SK-N-SH treated with all-trans-retinoic acid at 6 μM for 48 hours (cell line): ENCODE data around the gene HS3ST5.

ENCODE experiments used
- ATAC-seq: fragments of 200-7000 bp; cut with Tn5 transposase; 3 replicates; pipeline ENCODE4 v1.9.1; 2020; ENCODE audit warnings: mild to moderate bottlenecking, moderate library complexity
- ARNTL ChIP-seq: fragments of 450-650 bp; formaldehyde crosslinking; IDR thresholded peaks from 2 replicates; pipeline ENCODE4 v1.5.0; 2020; ENCODE audit warnings: low read depth, mild to moderate bottlenecking, moderate library complexity, borderline replicate concordance
- BACH2 ChIP-seq: fragments of 250-450 bp; sonication (Bioruptor Pico); IDR thresholded peaks from 2 replicates; pipeline ENCODE4 v1.9.0; 2021; ENCODE audit warnings: mild to moderate bottlenecking, borderline replicate concordance
- CSDC2 ChIP-seq: fragments of 250-450 bp; sonication (Bioruptor Pico); IDR thresholded peaks from 2 replicates; pipeline ENCODE4 v1.5.0; 2020; ENCODE audit warnings: mild to moderate bottlenecking, moderate library complexity
- ESRRG ChIP-seq: fragments of 250-450 bp; sonication (Bioruptor Pico); IDR thresholded peaks from 2 replicates; pipeline ENCODE4 v1.6.1; 2021; ENCODE audit warnings: mild to moderate bottlenecking
- GLIS3 ChIP-seq: fragments of 250-450 bp; sonication (Bioruptor Pico); IDR thresholded peaks from 2 replicates; pipeline ENCODE4 v1.5.0; 2020; ENCODE audit warnings: mild to moderate bottlenecking, moderate library complexity
- ISL1 ChIP-seq: fragments of 250-450 bp; sonication (Bioruptor Pico); IDR thresholded peaks from 2 replicates; pipeline ENCODE4 v2.1.2; 2022; ENCODE audit warnings: mild to moderate bottlenecking, moderate library complexity
- OSR1 ChIP-seq: fragments of 250-450 bp; sonication (Bioruptor Pico); IDR thresholded peaks from 2 replicates; pipeline ENCODE4 v1.8.0; 2022; ENCODE audit warnings: moderate library complexity, mild to moderate bottlenecking, inconsistent platforms
- SNAI2 ChIP-seq: fragments of 250-450 bp; sonication (Bioruptor Pico); IDR thresholded peaks from 2 replicates; pipeline ENCODE4 v1.5.0; 2020; ENCODE audit warnings: mild to moderate bottlenecking, moderate library complexity
- TCF4 ChIP-seq: fragments of 250-450 bp; sonication (Bioruptor Pico); IDR thresholded peaks from 2 replicates; pipeline ENCODE4 v1.8.0; 2021; ENCODE audit warnings: mild to moderate bottlenecking, moderate library complexity, borderline replicate concordance
- TOX ChIP-seq: fragments of 250-450 bp; sonication (Bioruptor Pico); IDR thresholded peaks from 2 replicates; pipeline ENCODE4 v1.8.0; 2021; ENCODE audit warnings: mild to moderate bottlenecking, moderate library complexity, borderline replicate concordance
- ZC3H10 ChIP-seq: fragments of 250-450 bp; sonication (Bioruptor Pico); IDR thresholded peaks from 2 replicates; pipeline ENCODE4 v1.5.1; 2021; ENCODE audit warnings: mild to moderate bottlenecking, moderate library complexity
- ZFP3 ChIP-seq: fragments of 250-450 bp; sonication (Bioruptor Pico); IDR thresholded peaks from 2 replicates; pipeline ENCODE4 v1.5.0; 2020; ENCODE audit warnings: mild to moderate bottlenecking, moderate library complexity
- ZFP30 ChIP-seq: fragments of 450-650 bp; formaldehyde crosslinking; IDR thresholded peaks from 2 replicates; pipeline ENCODE4 v1.5.0; 2022; ENCODE audit warnings: mild to moderate bottlenecking, moderate library complexity
- ZNF565 ChIP-seq: fragments of 450-650 bp; formaldehyde crosslinking; conservative IDR thresholded peaks from 2 replicates; pipeline ENCODE4 v1.5.0; 2020; ENCODE audit warnings: low read depth, mild to moderate bottlenecking, moderate library complexity
- ZNF70 ChIP-seq: fragments of 450-650 bp; formaldehyde crosslinking; IDR thresholded peaks from 2 replicates; pipeline ENCODE4 v1.5.0; 2020; ENCODE audit warnings: mild to moderate bottlenecking, moderate library complexity
- TF ChIP-seq, protein P1 (sequence below): fragments of 250-450 bp; sonication (Bioruptor Pico); IDR thresholded peaks from 2 replicates; pipeline ENCODE4 v1.5.1; 2020; ENCODE audit warnings: low read depth, mild to moderate bottlenecking, moderate library complexity
- TF ChIP-seq, protein P2 (sequence below): fragments of 250-450 bp; sonication (Bioruptor Pico); IDR thresholded peaks from 2 replicates; pipeline ENCODE4 v1.5.0; 2020; ENCODE audit warnings: mild to moderate bottlenecking, moderate library complexity
- TF ChIP-seq, protein P3 (sequence below): fragments of 250-450 bp; sonication (Bioruptor Pico); IDR thresholded peaks from 2 replicates; pipeline ENCODE4 v1.5.1; 2021; ENCODE audit warnings: mild to moderate bottlenecking, moderate library complexity
- TF ChIP-seq, protein P4 (sequence below): fragments of 250-450 bp; sonication (Bioruptor Pico); IDR thresholded peaks from 2 replicates; pipeline ENCODE4 v1.8.0; 2020; ENCODE audit warnings: mild to moderate bottlenecking, moderate library complexity, borderline replicate concordance

Gene HS3ST5

DNA sequence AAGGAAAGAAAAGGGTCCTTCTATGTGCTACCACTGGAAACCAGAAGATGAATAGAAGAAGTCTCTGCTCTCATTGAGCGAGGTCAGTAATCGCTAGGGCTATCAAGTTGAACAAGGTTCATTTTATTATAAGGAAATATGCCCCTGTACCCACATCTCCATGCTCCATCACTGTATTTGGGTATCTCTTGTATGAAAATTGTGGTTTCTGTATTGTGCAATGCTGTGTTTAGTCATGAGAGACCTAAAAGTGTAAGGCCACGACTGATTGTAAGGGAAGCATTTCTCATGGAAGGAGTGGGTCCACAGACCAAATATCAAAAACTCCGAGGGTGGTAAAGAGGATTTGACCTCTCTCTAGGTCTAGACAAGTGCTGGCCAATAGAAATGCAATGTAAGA is 3.6 kb upstream of the HS3ST5 start:
- ATAC-seq = no peak
- no peak for TF ChIP-seq TOX
- no peak for TF ChIP-seq OSR1 (CRISPR knock-in tag)

DNA sequence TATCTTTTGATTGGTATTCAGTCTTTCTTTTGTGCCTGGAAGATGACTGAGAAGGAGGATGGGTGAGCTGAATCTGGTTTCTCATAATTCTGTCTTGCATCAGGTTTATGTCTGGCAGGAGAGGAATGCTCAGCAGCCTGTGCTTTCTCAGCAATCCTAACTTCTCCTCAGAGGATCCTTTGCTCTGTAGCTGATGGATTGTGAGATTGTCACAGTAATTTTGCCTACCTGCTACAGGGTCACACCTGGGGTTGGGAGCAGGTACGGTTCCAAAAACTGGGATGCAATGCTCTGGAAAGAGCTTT is 2.1 kb upstream of the HS3ST5 start:
- no peak for ATAC-seq
- TF ChIP-seq, protein P1, sequence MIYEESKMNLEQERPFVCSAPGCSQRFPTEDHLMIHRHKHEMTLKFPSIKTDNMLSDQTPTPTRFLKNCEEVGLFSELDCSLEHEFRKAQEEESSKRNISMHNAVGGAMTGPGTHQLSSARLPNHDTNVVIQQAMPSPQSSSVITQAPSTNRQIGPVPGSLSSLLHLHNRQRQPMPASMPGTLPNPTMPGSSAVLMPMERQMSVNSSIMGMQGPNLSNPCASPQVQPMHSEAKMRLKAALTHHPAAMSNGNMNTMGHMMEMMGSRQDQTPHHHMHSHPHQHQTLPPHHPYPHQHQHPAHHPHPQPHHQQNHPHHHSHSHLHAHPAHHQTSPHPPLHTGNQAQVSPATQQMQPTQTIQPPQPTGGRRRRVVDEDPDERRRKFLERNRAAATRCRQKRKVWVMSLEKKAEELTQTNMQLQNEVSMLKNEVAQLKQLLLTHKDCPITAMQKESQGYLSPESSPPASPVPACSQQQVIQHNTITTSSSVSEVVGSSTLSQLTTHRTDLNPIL = no peak
- TF ChIP-seq ZC3H10 (CRISPR knock-in tag) = no peak
- TF ChIP-seq ZNF565 = no peak
- TF ChIP-seq ARNTL (CRISPR knock-in tag) = no peak
- no peak for TF ChIP-seq ESRRG (CRISPR knock-in tag)
- no peak for TF ChIP-seq GLIS3 (CRISPR knock-in tag)
- TF ChIP-seq, protein P2, sequence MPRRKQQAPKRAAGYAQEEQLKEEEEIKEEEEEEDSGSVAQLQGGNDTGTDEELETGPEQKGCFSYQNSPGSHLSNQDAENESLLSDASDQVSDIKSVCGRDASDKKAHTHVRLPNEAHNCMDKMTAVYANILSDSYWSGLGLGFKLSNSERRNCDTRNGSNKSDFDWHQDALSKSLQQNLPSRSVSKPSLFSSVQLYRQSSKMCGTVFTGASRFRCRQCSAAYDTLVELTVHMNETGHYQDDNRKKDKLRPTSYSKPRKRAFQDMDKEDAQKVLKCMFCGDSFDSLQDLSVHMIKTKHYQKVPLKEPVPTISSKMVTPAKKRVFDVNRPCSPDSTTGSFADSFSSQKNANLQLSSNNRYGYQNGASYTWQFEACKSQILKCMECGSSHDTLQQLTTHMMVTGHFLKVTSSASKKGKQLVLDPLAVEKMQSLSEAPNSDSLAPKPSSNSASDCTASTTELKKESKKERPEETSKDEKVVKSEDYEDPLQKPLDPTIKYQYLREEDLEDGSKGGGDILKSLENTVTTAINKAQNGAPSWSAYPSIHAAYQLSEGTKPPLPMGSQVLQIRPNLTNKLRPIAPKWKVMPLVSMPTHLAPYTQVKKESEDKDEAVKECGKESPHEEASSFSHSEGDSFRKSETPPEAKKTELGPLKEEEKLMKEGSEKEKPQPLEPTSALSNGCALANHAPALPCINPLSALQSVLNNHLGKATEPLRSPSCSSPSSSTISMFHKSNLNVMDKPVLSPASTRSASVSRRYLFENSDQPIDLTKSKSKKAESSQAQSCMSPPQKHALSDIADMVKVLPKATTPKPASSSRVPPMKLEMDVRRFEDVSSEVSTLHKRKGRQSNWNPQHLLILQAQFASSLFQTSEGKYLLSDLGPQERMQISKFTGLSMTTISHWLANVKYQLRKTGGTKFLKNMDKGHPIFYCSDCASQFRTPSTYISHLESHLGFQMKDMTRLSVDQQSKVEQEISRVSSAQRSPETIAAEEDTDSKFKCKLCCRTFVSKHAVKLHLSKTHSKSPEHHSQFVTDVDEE (CRISPR knock-in tag) = no peak
- no peak for TF ChIP-seq TOX
- no peak for TF ChIP-seq CSDC2
- no peak for TF ChIP-seq ZFP3 (CRISPR knock-in tag)
- TF ChIP-seq, protein P3, sequence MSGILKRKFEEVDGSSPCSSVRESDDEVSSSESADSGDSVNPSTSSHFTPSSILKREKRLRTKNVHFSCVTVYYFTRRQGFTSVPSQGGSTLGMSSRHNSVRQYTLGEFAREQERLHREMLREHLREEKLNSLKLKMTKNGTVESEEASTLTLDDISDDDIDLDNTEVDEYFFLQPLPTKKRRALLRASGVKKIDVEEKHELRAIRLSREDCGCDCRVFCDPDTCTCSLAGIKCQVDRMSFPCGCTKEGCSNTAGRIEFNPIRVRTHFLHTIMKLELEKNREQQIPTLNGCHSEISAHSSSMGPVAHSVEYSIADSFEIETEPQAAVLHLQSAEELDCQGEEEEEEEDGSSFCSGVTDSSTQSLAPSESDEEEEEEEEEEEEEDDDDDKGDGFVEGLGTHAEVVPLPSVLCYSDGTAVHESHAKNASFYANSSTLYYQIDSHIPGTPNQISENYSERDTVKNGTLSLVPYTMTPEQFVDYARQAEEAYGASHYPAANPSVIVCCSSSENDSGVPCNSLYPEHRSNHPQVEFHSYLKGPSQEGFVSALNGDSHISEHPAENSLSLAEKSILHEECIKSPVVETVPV (CRISPR knock-in tag) = no peak
- TF ChIP-seq TCF4 (CRISPR knock-in tag) = no peak
- TF ChIP-seq, protein P4, sequence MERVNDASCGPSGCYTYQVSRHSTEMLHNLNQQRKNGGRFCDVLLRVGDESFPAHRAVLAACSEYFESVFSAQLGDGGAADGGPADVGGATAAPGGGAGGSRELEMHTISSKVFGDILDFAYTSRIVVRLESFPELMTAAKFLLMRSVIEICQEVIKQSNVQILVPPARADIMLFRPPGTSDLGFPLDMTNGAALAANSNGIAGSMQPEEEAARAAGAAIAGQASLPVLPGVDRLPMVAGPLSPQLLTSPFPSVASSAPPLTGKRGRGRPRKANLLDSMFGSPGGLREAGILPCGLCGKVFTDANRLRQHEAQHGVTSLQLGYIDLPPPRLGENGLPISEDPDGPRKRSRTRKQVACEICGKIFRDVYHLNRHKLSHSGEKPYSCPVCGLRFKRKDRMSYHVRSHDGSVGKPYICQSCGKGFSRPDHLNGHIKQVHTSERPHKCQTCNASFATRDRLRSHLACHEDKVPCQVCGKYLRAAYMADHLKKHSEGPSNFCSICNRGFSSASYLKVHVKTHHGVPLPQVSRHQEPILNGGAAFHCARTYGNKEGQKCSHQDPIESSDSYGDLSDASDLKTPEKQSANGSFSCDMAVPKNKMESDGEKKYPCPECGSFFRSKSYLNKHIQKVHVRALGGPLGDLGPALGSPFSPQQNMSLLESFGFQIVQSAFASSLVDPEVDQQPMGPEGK (CRISPR knock-in tag) = no peak
- TF ChIP-seq SNAI2 (CRISPR knock-in tag) = no peak
- no peak for TF ChIP-seq OSR1 (CRISPR knock-in tag)

DNA sequence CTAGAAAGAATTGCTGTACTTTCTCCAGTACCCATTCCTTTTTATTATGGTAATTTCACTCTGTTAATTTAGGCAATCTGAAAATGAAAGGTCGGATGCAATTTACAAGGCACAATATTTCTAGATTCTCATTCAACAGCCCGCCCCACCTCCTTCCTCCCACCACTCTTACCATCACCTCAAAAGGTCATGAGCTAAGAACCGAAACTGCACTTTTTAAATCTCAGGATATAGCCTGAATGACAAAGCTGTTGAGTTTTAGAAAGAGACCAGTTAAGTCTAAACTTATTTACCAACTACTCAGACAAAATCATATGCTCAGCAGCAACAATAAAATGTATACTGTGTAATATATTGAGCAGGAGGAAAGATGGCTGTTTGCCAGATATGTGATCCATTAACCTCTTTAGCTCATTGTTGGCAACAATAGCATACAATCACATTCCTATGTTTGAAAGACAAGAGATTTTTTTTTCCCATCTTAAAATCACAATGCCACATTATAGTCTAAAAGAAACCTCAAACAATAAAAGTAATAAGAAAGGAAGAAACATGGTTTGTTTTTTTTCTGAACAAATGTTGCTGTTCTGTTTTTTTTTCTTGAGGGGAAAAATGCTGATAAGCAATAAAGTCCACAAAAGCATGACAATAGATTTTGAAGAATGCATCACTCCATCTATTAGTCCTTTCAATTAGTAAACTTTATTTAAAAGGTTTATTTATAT is 1.6 kb upstream of the HS3ST5 start:
- TF ChIP-seq, protein P4 (CRISPR knock-in tag) = no peak
- no peak for ATAC-seq

DNA sequence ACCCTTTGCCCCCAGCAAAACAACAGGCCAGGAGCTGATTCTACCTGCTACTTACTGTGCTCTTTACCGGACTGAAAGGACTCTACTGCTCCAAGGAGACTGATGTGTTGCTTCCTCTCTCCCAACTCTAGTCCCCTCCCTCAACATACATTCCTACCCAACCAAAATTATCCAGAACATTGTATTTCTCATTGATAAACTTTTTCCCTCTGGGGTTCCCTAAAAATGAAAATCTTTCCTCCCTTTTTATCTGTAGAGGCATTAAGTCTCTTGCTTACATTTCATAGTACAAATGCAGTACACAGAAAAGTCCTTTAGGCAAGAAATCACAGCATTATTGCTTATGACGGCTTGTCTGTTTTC is 940 bp upstream of the HS3ST5 start:
- peak; percentile 33 for ATAC-seq
- TF ChIP-seq, protein P3 (CRISPR knock-in tag) = no peak
- no peak for TF ChIP-seq OSR1 (CRISPR knock-in tag)
- TF ChIP-seq, protein P1 = no peak
- no peak for TF ChIP-seq ARNTL (CRISPR knock-in tag)
- TF ChIP-seq, protein P2 (CRISPR knock-in tag) = no peak
- no peak for TF ChIP-seq ISL1 (CRISPR knock-in tag)
- no peak for TF ChIP-seq ZNF565
- TF ChIP-seq BACH2 (CRISPR knock-in tag) = no peak
- no peak for TF ChIP-seq ZFP3 (CRISPR knock-in tag)
- no peak for TF ChIP-seq ZFP30 (CRISPR knock-in tag)
- no peak for TF ChIP-seq ESRRG (CRISPR knock-in tag)
- no peak for TF ChIP-seq ZNF70 (CRISPR knock-in tag)
- no peak for TF ChIP-seq TOX
- no peak for TF ChIP-seq CSDC2
